ENCODE results near the gene CNDP1.

The CNDP1 gene

GRCh38 chr18:74512321-74513053, 21.8 kb upstream of the CNDP1 start:
- Histone ChIP-seq H3K36me3 (replicated peaks) (peaks cover 56% of the 10 kb centered on the region), H3K4me3 (ENCODE audit: low read depth, low read length) (no peak overlapping the region), H3K27me3 (replicated peaks) (no peaks in the 10 kb centered on the region), H3K27ac (no peak overlapping the region)
- no peak for TF ChIP-seq CTCF (IDR thresholded peaks at IDR 0.05; ENCODE audit: low read depth, low read length, missing control alignments)
- DNase-seq = no peak
- in situ Hi-C loops (cut with HindIII; ENCODE audit: low pct_ligation_motif_present, low sequenced_read_pairs) = no loop called here

DNA sequence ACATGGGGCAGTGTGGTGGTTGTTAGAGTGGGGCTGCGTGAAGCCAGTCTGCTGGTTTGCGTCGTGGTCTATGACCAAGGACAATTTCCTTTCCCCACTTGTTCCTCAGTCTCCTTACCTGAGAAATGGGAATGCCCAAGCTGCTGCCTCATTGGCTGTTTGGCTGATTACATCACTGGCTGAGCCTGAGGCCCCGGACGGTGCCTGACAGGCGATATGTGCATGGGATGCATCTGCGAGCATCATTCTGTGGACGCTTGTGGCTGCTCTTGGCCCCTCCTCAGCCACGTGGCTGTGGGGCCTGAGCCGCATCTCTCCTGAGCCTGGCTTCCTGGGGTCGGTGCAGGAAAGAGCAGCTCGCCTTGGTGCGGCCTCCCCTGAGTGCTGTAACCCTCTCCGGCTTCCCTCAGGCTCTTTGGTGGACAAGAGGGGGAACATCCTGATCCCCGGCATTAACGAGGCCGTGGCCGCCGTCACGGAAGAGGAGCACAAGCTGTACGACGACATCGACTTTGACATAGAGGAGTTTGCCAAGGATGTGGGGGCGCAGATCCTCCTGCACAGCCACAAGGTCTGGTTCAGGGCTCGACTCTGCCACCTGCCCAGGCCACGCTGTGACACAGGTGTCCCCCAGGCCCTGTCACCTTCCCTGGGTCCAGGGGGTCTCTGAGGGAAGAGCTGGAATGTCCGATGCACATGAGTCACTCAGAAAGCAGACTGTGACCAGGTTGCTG, 21.0 kb upstream of the CNDP1 start:
- Histone ChIP-seq H3K27me3 (replicated peaks) (no peaks in the 10 kb centered on the region), H3K27ac (no peak overlapping the region), H3K36me3 (replicated peaks) (peaks cover 51% of the 10 kb centered on the region), H3K4me3 (ENCODE audit: low read depth, low read length) (no peak overlapping the region)
- no peak for TF ChIP-seq CTCF (IDR thresholded peaks at IDR 0.05; ENCODE audit: low read depth, low read length, missing control alignments)
- no peak for DNase-seq
- in situ Hi-C loops (cut with HindIII; ENCODE audit: low pct_ligation_motif_present, low sequenced_read_pairs) = no loop called here

GRCh38 chr18:74513883-74514205, 20.5 kb upstream of the CNDP1 start:
- Histone ChIP-seq H3K27me3 (replicated peaks) (no peaks in the 10 kb centered on the region), H3K27ac (no peak overlapping the region), H3K36me3 (replicated peaks) (peaks cover 53% of the 10 kb centered on the region), H3K4me3 (ENCODE audit: low read depth, low read length) (no peak overlapping the region)
- no peak for TF ChIP-seq CTCF (IDR thresholded peaks at IDR 0.05; ENCODE audit: low read depth, low read length, missing control alignments)
- in situ Hi-C loops (cut with HindIII; ENCODE audit: low pct_ligation_motif_present, low sequenced_read_pairs) = no loop called here
- no peak for DNase-seq

DNA sequence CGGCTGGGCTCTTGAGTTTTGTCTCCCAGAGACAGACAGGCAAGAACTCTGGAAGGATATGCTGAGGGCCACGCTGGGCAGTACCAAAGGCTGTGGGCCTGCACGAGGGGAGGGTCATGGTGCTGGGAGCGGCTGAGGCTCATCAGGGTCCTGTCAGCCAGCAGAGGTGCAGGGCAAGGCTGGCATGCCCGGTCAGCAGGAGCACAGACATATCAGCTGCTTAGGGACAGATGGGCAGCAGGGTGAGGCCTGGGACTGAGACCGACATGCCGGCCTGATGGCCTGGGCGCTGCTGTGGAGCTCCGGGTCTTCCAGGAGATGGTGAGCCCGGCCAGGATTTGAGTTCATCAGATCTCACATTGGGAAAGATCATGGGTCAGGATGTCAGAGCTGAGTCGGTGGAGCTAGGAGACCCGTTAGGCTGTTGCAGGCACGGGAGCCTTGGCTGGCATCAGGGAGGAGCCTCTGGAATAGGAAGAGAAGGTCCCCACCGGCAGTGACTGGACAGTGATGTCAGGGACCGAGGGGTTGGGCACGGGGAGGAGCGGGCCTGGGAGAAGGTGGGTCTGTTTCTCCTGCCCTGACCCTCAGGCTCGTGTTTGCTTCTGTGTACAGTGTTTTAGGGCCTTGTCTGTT, 19.3 kb upstream of the CNDP1 start:
- Histone ChIP-seq H3K36me3 (replicated peaks) (peaks cover 55% of the 10 kb centered on the region), H3K4me3 (ENCODE audit: low read depth, low read length) (no peak overlapping the region), H3K27ac (no peak overlapping the region), H3K27me3 (replicated peaks) (no peaks in the 10 kb centered on the region)
- no peak for DNase-seq
- no peak for TF ChIP-seq CTCF (IDR thresholded peaks at IDR 0.05; ENCODE audit: low read depth, low read length, missing control alignments)
- in situ Hi-C loops (cut with HindIII; ENCODE audit: low pct_ligation_motif_present, low sequenced_read_pairs) = no loop called here

DNA sequence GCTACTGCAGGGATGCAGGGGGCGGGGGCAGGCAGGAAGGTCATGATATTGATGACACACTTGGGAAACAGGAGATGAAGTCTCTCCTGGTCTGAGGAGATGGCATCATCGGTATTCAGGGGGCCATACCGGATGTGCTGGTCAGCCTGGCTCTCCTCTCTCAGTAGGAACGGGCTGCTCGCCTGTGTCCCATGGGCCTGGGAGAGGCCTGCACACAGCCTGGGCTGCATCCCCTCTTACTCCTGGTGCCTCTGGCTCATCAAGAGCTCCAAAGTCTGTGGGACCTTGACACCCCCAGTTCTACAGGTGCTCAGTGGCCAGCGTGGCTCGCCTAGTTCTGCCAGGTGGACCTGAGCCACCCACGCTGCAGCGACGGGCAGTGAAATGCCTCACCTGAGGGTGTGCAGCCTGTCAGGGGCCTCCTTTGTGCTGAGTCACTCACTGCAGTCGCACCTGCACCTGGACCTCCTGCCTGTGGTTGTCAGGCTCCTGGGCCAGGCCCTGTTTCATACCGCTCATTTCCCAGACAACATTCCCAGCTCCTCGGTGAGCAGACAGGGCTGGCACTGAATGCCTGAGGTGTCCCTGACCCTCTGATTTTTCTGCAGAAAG, 18.6 kb upstream of the CNDP1 start:
- in situ Hi-C loops (cut with HindIII; ENCODE audit: low pct_ligation_motif_present, low sequenced_read_pairs) = no loop called here
- H3K4me3 ChIP-seq (ENCODE audit: low read depth, low read length) = no peak overlapping the region
- H3K36me3 ChIP-seq (replicated peaks) = peaks cover 52% of the 10 kb centered on the region
- TF ChIP-seq CTCF (IDR thresholded peaks at IDR 0.05; ENCODE audit: low read depth, low read length, missing control alignments) = no peak
- DNase-seq = no peak
- H3K27me3 ChIP-seq (replicated peaks) = no peaks in the 10 kb centered on the region
- no peak overlapping the region for H3K27ac ChIP-seq
